ENCODE data around the gene GTF2A2.
"Not testable (repeated sequence)": the region's sequence is repeated elsewhere in the genome, so short reads cannot be mapped to it uniquely, and the experiment has no call there.

Gene GTF2A2, protein sequence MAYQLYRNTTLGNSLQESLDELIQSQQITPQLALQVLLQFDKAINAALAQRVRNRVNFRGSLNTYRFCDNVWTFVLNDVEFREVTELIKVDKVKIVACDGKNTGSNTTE

GRCh38 chr15:59656897-59657634, at the start of gene GTF2A2:
Gene GTF2A2 (minus strand): TSS chr15:59657515. CDS start chr15:59652277, 5,238 bp downstream.
- peak; percentile 79 for DNase-seq (ENCODE audit: low read depth, low spot score)

DNA sequence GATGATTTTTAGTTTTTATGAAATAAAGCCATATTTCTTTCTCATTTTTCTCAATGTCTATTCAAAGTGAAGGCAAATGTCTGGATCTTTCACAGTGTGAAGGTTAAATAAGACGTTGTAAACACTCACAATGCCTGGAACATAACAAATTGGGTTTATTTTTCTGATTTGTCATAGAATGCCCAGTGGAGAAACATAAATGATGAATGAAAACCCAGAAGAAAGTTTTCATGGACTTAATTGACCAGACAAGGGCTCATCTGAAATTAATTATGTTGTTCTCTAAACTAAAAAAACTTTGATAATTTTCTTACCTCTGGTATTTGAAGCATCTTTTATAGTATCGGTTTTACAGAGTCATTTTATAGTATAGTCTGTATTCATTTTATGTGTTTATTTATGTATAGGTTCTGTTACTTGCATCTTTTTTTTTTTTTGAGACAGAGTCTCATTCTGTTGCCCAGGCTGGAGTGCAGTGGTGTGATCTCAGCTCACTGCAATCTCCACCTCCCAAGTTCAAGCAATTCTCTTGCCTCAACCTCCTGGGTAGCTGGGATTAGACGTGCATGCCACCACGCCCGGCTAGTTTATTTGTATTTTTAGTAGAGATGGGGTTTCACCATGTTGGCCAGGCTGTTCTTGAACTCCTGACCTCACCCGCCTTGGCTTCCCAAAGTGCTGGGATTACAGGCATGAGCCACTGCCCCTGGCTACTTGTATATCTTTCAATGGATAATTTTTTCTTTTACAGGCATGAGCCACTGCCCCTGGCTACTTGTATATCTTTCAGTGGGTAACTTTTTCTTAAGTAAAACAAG, 46.9 kb upstream of the GTF2A2 start:
- no peak for DNase-seq (ENCODE audit: low read depth, low spot score)

- DNase-seq (ENCODE audit: low read depth, low spot score) = no peak
These were observed 45.0 kb upstream of the GTF2A2 start for GRCh38 chr15:59702351-59702750.

DNA sequence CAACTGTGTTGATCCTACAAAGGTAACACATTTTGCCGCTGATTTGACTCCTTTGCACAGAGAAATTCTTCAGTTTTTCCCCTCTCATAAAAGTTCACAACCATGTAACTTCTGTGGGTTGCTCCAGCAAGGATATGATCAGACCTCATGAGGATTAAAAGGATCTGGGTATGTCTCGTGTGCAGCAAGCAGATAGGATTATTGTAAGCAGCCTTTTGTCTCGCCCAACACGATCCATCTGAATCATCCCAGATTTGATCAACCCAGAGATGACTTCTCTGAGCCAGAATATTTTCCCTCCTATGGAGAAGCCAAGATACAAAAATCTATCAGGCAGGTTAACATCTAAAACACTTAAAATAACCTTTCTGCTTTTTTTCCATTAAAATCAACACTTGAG, 44.6 kb upstream of the GTF2A2 start:
- DNase-seq (ENCODE audit: low read depth, low spot score) = no peak

- no peak for DNase-seq (ENCODE audit: low read depth, low spot score)
These were observed 42.6 kb upstream of the GTF2A2 start for GRCh38 chr15:59699810-59700431.

DNA sequence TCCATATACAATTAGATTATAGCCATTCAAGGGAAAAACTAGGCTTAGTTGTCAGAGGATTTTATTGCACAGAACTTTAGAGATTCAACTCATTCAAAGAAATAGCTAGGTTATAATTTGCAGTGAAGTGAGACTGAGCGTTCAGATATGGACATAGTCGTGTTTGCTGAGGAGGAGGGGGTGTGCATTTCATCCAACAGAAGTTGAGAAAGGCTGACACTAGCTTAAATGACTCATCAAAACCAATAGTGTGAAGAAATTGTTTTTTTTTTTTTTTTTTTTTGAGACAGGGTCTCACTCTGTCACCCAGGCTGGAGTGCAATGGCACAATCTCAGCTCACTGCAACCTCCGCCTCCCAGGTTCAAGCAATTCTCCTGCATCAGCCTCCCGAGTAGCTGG, 40.8 kb upstream of the GTF2A2 start:
- not testable (repeated sequence) for DNase-seq (ENCODE audit: low read depth, low spot score)

DNA sequence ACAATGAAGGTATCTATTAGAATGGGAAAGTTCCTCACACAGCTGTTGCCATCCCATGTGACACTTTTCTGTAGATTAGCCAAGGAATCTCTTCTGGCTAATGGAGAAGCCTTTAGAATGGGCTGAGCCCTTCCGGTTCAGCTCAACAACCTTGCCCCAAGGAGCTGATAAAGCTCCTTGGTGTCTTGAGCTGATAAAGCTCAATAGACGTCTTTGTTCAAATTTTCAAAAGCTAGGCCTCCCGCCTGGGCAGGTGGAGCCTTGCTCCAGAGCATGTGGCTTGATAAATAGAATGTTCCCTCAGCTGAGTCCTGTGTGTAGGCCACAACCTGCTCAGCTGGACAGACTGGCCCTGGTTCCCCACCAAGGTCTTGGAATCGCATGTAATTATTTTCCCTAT, 39.0 kb upstream of the GTF2A2 start:
- DNase-seq (ENCODE audit: low read depth, low spot score) = no peak

DNA sequence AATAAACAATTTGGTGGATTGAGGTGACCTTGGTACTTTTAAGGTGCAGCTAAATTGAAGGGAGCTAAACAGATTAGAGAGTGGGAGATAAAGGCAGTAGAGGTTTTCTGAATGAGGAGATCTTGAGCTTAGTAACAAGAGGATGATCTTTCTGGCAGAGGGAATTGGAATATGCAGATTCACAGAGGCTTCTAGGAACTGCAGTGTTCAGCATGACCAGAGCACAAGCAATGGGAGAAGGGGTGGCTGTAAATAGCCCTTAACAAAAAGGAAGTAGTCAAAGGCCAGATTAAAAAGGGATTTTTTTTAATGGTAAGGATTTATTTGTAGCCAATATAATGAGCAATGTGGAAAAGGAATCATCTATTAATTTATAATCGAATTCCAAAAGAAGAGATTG, 37.5 kb upstream of the GTF2A2 start:
- DNase-seq (ENCODE audit: low read depth, low spot score) = no peak

DNA sequence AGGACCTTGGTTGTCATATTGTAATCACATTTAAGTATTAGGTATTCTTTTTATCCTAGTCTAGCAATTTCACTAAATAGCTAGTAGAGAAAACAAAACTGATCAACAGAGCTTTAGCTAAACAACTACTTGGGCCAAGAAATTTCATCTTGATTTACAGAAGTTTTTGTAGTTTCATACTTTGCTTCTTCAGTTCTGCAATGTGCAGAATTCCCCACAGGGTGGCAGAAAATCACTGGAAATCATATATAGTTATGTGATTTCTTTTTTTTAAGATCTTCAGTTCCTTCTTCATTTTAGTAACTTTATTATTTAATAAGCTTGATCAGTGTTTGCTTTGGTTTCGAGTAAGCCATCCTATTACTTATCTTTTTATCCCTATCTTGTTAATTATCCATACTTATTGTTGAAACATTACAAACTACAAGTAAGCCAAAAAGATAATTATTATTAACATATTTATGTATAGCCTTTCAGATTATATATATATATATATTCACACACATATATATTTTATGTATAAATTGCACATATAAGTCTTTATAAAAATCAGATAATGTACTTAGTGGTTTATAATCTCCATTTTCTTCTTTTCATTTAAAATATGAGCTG, 34.0 kb upstream of the GTF2A2 start:
- no peak for DNase-seq (ENCODE audit: low read depth, low spot score)

- no peak for DNase-seq (ENCODE audit: low read depth, low spot score)
These were observed 32.4 kb upstream of the GTF2A2 start for GRCh38 chr15:59689626-59690236.

GRCh38 chr15:59688782-59689625, 31.7 kb upstream of the GTF2A2 start, which contains the start of gene BNIP2:
Gene BNIP2 (minus strand): TSS chr15:59689320. CDS start chr15:59682457, 6,863 bp downstream.
- peak; percentile 98 for DNase-seq (ENCODE audit: low read depth, low spot score)

DNA sequence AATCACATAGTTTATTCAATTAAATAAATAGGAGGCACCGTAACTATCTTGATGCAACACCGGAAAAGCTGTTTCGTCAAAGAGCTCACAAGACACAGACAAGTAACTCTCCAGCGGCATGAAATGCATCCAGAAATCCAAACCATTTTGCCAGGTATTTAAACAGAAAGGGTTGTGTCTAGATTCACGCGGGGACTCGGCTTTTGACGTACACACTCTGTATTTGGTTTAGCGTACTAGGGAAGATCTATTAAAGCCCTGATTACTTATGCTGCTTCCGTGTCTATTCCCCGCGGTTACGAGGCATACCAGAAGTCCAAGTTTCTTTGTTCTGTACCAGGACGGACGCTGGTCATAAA, 31.1 kb upstream of the GTF2A2 start:
- DNase-seq (ENCODE audit: low read depth, low spot score) = peak; percentile 27

GRCh38 chr15:59687836-59688235, 30.5 kb upstream of the GTF2A2 start:
- DNase-seq (ENCODE audit: low read depth, low spot score) = no peak

- DNase-seq (ENCODE audit: low read depth, low spot score) = no peak
These were observed 29.1 kb upstream of the GTF2A2 start for GRCh38 chr15:59686389-59686788.

GRCh38 chr15:59685737-59686297, 28.5 kb upstream of the GTF2A2 start:
- no peak for DNase-seq (ENCODE audit: low read depth, low spot score)

DNA sequence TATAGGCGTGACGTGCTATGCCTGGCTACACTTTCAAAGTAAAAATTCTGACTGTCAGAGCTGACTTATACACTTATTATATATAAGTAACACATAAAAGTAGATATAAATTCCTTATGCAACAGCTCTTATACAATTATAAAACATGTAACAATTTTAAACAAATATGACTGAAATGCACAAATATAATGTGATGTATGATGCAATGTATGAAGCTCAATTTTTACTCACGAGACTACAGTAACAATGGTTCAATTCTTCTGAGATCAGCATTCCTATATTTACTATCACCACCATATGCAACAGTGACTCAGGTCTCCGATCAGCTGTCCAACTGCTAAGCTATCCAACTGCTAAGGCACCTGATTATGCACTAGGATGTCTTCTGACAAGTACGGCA, 23.6 kb upstream of the GTF2A2 start:
- DNase-seq (ENCODE audit: low read depth, low spot score) = no peak

DNA sequence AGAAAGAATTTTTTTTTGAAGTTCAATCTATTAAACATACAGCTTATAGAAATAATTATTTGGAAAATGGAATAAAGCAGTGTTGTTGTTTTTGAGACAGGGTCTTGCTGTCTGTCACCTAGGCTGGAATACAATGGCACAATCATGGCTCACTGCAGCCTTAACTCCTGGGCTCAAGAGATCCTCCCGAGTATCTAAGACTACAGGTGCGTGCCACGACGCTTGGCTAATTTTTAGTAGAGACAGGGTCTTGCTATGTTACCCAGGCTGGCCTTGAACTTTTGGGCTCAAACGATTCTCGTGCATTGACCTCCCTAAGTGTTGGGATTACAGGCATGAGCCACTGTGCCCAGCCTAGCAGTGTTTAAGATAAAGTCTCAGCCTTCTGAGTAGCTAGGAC, 23.0 kb upstream of the GTF2A2 start:
- no peak for DNase-seq (ENCODE audit: low read depth, low spot score)

DNA sequence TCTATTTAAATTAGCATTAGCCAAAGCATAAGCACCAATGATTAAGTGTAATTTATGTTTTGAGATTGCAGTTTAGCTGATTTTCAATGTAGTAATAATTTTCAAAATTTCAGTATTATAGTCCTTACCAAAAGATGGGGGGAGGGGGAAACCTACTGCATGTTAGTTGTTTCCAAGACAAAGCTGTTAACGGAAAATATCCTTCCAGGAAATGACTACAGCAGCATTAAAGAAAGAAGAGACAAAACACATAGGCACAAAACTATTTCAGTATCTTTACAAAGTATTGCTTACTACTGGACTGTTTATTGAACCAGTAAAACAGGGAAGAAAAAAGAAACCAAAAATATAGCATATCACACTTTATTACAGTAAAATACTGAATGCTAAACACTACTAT, 21.3 kb upstream of the GTF2A2 start:
- DNase-seq (ENCODE audit: low read depth, low spot score) = no peak

GRCh38 chr15:59678172-59678571, 20.9 kb upstream of the GTF2A2 start:
- no peak for DNase-seq (ENCODE audit: low read depth, low spot score)

- no peak for DNase-seq (ENCODE audit: low read depth, low spot score)
These were observed 19.2 kb upstream of the GTF2A2 start for GRCh38 chr15:59676565-59676964.
